ENCODE data around the gene ZFP69B. TPM values are rescaled to one million over a fixed set of nuclear protein-coding genes. Genes with fewer than 3 reads are reported as not detected.

Gene ZFP69B
- total RNA-seq, 4 donors from 2014 or later = 0.33 to 1.1 (median 0.70) TPM

GRCh38 chr1:40438391-40439015 lies 11.8 kb upstream of the ZFP69B start:
- TF ChIP-seq, protein P1, sequence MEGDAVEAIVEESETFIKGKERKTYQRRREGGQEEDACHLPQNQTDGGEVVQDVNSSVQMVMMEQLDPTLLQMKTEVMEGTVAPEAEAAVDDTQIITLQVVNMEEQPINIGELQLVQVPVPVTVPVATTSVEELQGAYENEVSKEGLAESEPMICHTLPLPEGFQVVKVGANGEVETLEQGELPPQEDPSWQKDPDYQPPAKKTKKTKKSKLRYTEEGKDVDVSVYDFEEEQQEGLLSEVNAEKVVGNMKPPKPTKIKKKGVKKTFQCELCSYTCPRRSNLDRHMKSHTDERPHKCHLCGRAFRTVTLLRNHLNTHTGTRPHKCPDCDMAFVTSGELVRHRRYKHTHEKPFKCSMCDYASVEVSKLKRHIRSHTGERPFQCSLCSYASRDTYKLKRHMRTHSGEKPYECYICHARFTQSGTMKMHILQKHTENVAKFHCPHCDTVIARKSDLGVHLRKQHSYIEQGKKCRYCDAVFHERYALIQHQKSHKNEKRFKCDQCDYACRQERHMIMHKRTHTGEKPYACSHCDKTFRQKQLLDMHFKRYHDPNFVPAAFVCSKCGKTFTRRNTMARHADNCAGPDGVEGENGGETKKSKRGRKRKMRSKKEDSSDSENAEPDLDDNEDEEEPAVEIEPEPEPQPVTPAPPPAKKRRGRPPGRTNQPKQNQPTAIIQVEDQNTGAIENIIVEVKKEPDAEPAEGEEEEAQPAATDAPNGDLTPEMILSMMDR (IDR thresholded peaks at IDR 0.05; ENCODE audit: low read depth) = no peak

DNA sequence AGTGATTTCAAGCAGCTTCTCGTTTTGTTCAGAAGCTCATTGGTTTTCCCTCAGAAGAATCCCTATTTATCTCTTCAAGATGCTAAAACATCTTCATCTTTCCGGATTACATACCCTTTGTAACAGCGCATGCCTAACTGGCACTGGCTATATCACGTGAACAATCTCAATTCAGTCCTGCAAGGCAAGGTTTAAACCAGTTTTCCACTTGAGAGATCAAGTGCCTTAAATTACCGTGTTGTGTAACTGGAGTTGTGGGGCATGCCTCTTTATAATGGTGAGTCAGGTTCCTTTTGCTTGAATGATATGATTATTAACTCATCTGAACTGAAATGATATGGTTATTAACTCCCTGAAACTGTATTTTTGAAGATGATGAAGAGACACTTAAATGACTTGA lies 11.0 kb upstream of the ZFP69B start:
- TF ChIP-seq, protein P1 (IDR thresholded peaks at IDR 0.05; ENCODE audit: low read depth) = no peak

- TF ChIP-seq, protein P1 (IDR thresholded peaks at IDR 0.05; ENCODE audit: low read depth) = no peak
Measured at GRCh38 chr1:40450495-40451237, 390 bp downstream of the ZFP69B start.

DNA sequence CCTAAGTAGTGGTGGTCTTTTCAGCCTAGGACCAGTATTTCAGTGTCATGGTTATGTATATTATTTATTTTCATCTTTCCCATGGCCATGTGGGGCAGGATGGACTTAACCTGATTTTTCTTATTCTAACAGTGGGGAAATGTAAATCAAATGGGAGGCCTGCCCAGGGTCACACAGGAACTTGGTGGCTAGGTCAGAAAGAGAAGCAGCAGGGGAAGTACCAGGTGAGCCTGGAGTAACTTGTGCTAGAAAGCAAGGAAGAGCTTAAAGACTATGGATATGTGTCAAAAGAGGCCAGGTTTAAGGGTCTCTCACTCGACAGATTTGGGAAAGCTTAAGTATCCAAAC lies 936 bp downstream of the ZFP69B start:
- TF ChIP-seq, protein P1 (IDR thresholded peaks at IDR 0.05; ENCODE audit: low read depth) = no peak

DNA sequence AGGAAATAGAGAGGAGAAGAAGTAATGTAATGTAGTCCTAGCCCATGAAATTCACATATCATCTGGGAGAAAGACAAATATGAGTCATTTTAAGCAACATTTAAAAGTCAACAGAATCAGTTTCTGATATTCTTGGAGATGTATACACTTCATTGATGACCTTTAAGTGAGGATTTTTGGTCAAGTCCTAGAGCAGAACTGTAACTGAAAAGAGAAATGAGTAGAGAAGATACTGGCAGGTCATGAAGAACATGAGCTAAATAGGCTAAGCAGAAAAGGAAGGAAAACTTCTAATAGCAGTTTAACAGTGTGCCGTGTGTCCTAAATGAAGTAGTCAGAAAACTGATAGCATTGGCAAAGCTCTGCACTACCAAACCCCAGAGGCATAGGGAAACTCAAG lies 4.6 kb downstream of the ZFP69B start:
- TF ChIP-seq, protein P1 (IDR thresholded peaks at IDR 0.05; ENCODE audit: low read depth) = no peak

GRCh38 chr1:40462956-40463590 lies 12.8 kb downstream of the ZFP69B start:
- TF ChIP-seq, protein P1 (IDR thresholded peaks at IDR 0.05; ENCODE audit: low read depth) = no peak

DNA sequence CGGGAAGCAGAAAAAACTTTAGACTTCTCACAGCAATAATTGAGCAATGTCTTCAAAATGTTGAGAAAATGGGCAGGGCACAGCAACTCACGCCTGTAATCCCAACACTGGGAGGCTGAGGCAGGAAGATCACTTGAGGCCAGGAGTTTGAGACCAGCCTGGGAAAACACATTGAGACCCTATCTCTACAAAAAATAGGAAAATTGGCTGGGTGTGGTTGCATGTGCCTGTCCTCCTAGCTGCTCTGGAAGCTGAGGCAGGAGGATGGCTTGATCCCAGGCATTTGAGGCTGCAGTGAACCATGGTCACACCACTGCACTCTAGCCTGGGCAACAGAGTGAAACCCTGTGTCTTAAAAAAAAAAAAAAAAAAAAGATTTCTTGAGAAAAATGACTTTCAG lies 19.1 kb downstream of the ZFP69B start:
- TF ChIP-seq, protein P1 (IDR thresholded peaks at IDR 0.05; ENCODE audit: low read depth) = no peak
